Upper lobe of left lung (tissue), 6 donors: ENCODE data around the gene MMP23B. TPM values are rescaled to one million over a fixed set of nuclear protein-coding genes. Genes with fewer than 3 reads are reported as not detected.

ENCODE experiments used
- ATAC-seq, 2 donors: fragments of 200-7000 bp; cut with Tn5 transposase; one replicate each; pipeline ENCODE4 v1.9.1; 2022; ENCODE audit warnings: mild to moderate bottlenecking in 2 of 2, moderate library complexity in 2 of 2; ENCODE audit not compliant: low FRiP score in 2 of 2
- DNase-seq, 2 donors: peaks; one replicate each; pipeline ENCODE4 v3.0.0-alpha.2; 2019 to 2020
- H3K27ac ChIP-seq, 4 donors: fragments of 200-600 bp; sonication (generic); one replicate each; pipeline ENCODE4 v1.5.1; 2016 to 2019
- H3K27me3 ChIP-seq, 4 donors: fragments of 200-600 bp; sonication (generic); one replicate each; pipeline ENCODE4 v1.5.1; 2017 to 2019
- H3K36me3 ChIP-seq, 4 donors: fragments of 200-600 bp; sonication (generic); one replicate each; pipeline ENCODE4 v1.5.1; 2016 to 2019
- H3K4me1 ChIP-seq, 4 donors: fragments of 200-600 bp; sonication (generic); one replicate each; pipeline ENCODE4 v1.5.1; 2018 to 2019
- H3K4me3 ChIP-seq, 4 donors: fragments of 200-600 bp; sonication (generic); one replicate each; pipeline ENCODE4 v1.5.1; 2017 to 2019; ENCODE audit warnings: mild to moderate bottlenecking in 2 of 4, moderate library complexity in 1 of 4
- H3K9me3 ChIP-seq, 4 donors: fragments of 200-600 bp; sonication (generic); one replicate each; pipeline ENCODE4 v1.5.1; 2018 to 2019
- CTCF ChIP-seq, 6 experiments: fragments of 450-650 bp in 4 of 6; fragments of 200-600 bp in 2 of 6; sonication (generic) in 2 of 6; IDR thresholded peaks; one replicate each; pipeline ENCODE4 v1.5.1; 2016 to 2019; ENCODE audit warnings: antibody characterized with exemption in 6 of 6
- EP300 ChIP-seq, 4 donors: sonication (generic); formaldehyde crosslinking; IDR thresholded peaks; one replicate each; pipeline ENCODE4 v1.5.1; 2017; ENCODE audit warnings: antibody characterized with exemption in 4 of 4, control low read depth in 2 of 4
- POLR2A ChIP-seq, 4 donors: fragments of 450-650 bp; IDR thresholded peaks; one replicate each; pipeline ENCODE4 v1.5.1; 2016 to 2017; ENCODE audit warnings: antibody characterized with exemption in 4 of 4, mild to moderate bottlenecking in 2 of 4
- POLR2AphosphoS5 ChIP-seq, 2 donors: sonication (generic); formaldehyde crosslinking; IDR thresholded peaks; one replicate each; pipeline ENCODE4 v1.5.1; 2017; ENCODE audit warnings: antibody characterized with exemption in 2 of 2
- WGBS, 2 donors: methylation state at CpG; one replicate each; pipeline ENCODE4 v1.1.5; 2017 to 2018; 5-methylcytosine and 5-hydroxymethylcytosine counted together
- total RNA-seq, 6 donors: library from RNA; depleted of rRNA in 4 of 6; stranded (reverse); fragments of >200 nt in 4 of 6; gene quantifications; one replicate each; pipeline versions ENCODE4 v1.1.0 to v1.2.1, GENCODE V29; 2016 to 2021
- donor health status: DM: no; HTN: no; CAD: no; lungs with moderate emphysema.
- donor health status: DM: no; HTN: yes; CAD: no; lungs with severe emphysema.

MMP23B gene
- 10 to 100 TPM in 5 of 6 donors, not detected in 1; 13.6 to 79.3 (median 33.0) TPM for total RNA-seq

- peak within 1 kb of the TSS; percentile 20 to 42 (median 34) for H3K4me3 ChIP-seq
- peak in 1 of 2 donors; percentile 30 for TF ChIP-seq POLR2AphosphoS5 (IDR thresholded peaks at IDR 0.05)
- TF ChIP-seq CTCF (IDR thresholded peaks at IDR 0.05) = no peak
- DNase-seq (peak in 1 of 2 donors; percentile 89), ATAC-seq (peak in 1 of 2 donors; percentile 7)
- H3K27ac ChIP-seq = peak within 1 kb of the TSS; percentile 79 to 89 (median 87)
- peaks cover under 1 to 32% (median 17%) of the 10 kb centered on the region in 4 donors for H3K36me3 ChIP-seq
- H3K4me1 ChIP-seq = peaks cover 7 to 32% (median 18%) of the 10 kb centered on the region in 4 donors
- no peaks in the 10 kb centered on the region for H3K9me3 ChIP-seq
- H3K27me3 ChIP-seq = peaks cover 0 to 32% (median 13%) of the 10 kb centered on the region in 4 donors
- 6% methylated on average over 24 of the region's 48 CpGs; no CpG with 5 or more reads in 1 of the 2 donors for WGBS, 2 donors
These were observed at the start of gene MMP23B for GRCh38 chr1:1631782-1632420. Gene MMP23B (plus strand): TSS chr1:1632173. CDS start chr1:1632219, 46 bp downstream.

- ATAC-seq = no peak
- Histone ChIP-seq H3K27me3 (no peaks in the 10 kb centered on the region), H3K36me3 (no peaks in the 10 kb centered on the region), H3K9me3 (no peaks in the 10 kb centered on the region), H3K4me1 (peaks cover 0 to 5% (median 0%) of the 10 kb centered on the region in 4 donors), H3K4me3 (no peak overlapping the region), H3K27ac (no peak overlapping the region)
- TF ChIP-seq POLR2AphosphoS5 (IDR thresholded peaks at IDR 0.05) (no peak), POLR2A (IDR thresholded peaks at IDR 0.05) (no peak), CTCF (IDR thresholded peaks at IDR 0.05) (no peak), EP300 (IDR thresholded peaks at IDR 0.05) (no peak)
- no peak for DNase-seq
- 78 to 79% methylated on average over 8 to 9 of the region's 9 CpGs for WGBS, 2 donors
These were observed 49.2 kb upstream of the MMP23B start for GRCh38 chr1:1582585-1583346.

- no peak overlapping the region for H3K27ac ChIP-seq
- ATAC-seq (peak in 1 of 2 donors; percentile 26), DNase-seq (no peak)
- no peaks in the 10 kb centered on the region for H3K9me3 ChIP-seq
- H3K27me3 ChIP-seq = no peaks in the 10 kb centered on the region
- TF ChIP-seq POLR2AphosphoS5 (IDR thresholded peaks at IDR 0.05) (no peak), POLR2A (IDR thresholded peaks at IDR 0.05) (no peak), CTCF (IDR thresholded peaks at IDR 0.05) (no peak), EP300 (IDR thresholded peaks at IDR 0.05) (no peak)
- no peaks in the 10 kb centered on the region for H3K36me3 ChIP-seq
- H3K4me3 ChIP-seq = no peak overlapping the region
- WGBS, 2 donors = 83 to 89% methylated on average over 11 to 12 of the region's 23 CpGs
- peaks cover 0 to 5% (median 0%) of the 10 kb centered on the region in 4 donors for H3K4me1 ChIP-seq
These were observed 48.5 kb upstream of the MMP23B start for GRCh38 chr1:1583347-1584010.

GRCh38 chr1:1591452-1591851 is 40.5 kb upstream of the MMP23B start:
- DNase-seq (peak in 1 of 2 donors; percentile 46), ATAC-seq (no peak)
- Histone ChIP-seq H3K36me3 (no peaks in the 10 kb centered on the region), H3K27ac (no peak overlapping the region), H3K9me3 (no peaks in the 10 kb centered on the region), H3K27me3 (no peaks in the 10 kb centered on the region), H3K4me3 (no peak overlapping the region), H3K4me1 (no peaks in the 10 kb centered on the region)
- 93 to 100% methylated on average over 10 to 13 of the region's 13 CpGs for WGBS, 2 donors
- TF ChIP-seq CTCF (IDR thresholded peaks at IDR 0.05) (no peak), POLR2AphosphoS5 (IDR thresholded peaks at IDR 0.05) (no peak), POLR2A (IDR thresholded peaks at IDR 0.05) (no peak), EP300 (IDR thresholded peaks at IDR 0.05) (no peak)
